K562 (cell line): Measurements from ENCODE around the gene GRWD1. TPM values are rescaled to one million over a fixed set of nuclear protein-coding genes. Genes with fewer than 3 reads are reported as not detected.

Source experiments
- ATAC-seq: fragments of 200-7000 bp; cut with Tn5 transposase; 3 replicates; pipeline ENCODE4 v1.9.1; 2020; ENCODE audit warnings: moderate library complexity
- BruUV-seq: library from RNA; stranded (reverse); fragments of 400-500 nt; replicated peaks from 2 replicates; lab custom pipeline; 2021; lab: Mats Ljungman, UMichigan
- CTCF ChIA-PET: fragments of 300-600 bp; formaldehyde crosslinking; extraction: SDS; loops from one replicate; lab custom pipeline; 2021; ENCODE audit warnings: low intra/inter-chr PET ratio; lab: Yijun Ruan, JAX
- POLR2A ChIA-PET: fragments of 300-600, 350-650 bp; sonication (Branson Sonifier 250); formaldehyde crosslinking; extraction: SDS; loops from one replicate; lab custom pipeline; 2021; ENCODE audit warnings: antibody characterized with exemption, inconsistent platforms; lab: Yijun Ruan, JAX
- DNase-seq, 4 experiments: peaks; one replicate each; pipeline versions ENCODE4 v3.0.0 to v3.0.0-alpha.2; 2011 to 2018; ENCODE audit warnings: low spot score in 3 of 4, mixed read lengths in 3 of 4; ENCODE audit errors: extremely low read depth in 1 of 4
- FAIRE-seq: peaks from 2 replicates; lab custom pipeline; 2011; peaks lifted over from hg19 to GRCh38; lab: Jason Lieb, UNC
- H2AFZ ChIP-seq: 2 replicates; pipeline ENCODE4 v1.6.0; 2011; ENCODE audit warnings: low read depth, low read length, control low read depth, inconsistent platforms
- H3K27ac ChIP-seq: fragments of 200-600 bp; 3 replicates; pipeline ENCODE4 v1.8.0; 2011; ENCODE audit warnings: low read depth, mild to moderate bottlenecking, control low read depth, inconsistent platforms, low read length, moderate library complexity, mixed read lengths; ENCODE audit errors: extremely low read depth
- H3K27me3 ChIP-seq, 2 experiments: fragments of 300-600 bp in 1 of 2; 2 replicates in 1 of 2; 3 replicates in 1 of 2; pipeline versions ENCODE4 v1.6.0 to v1.8.0; 2011; ENCODE audit warnings: inconsistent platforms in 2 of 2, low read length in 2 of 2, mild to moderate bottlenecking in 1 of 2, mixed read lengths in 1 of 2, moderate library complexity in 1 of 2; ENCODE audit not compliant: control insufficient read depth in 2 of 2, insufficient read depth in 2 of 2
- H3K36me3 ChIP-seq: fragments of 300-600 bp; 3 replicates; pipeline ENCODE4 v1.8.0; 2011; ENCODE audit warnings: mild to moderate bottlenecking, low read length, inconsistent platforms; ENCODE audit not compliant: control insufficient read depth, insufficient read depth
- H3K4me1 ChIP-seq, 2 experiments: fragments of 200-600 bp in 1 of 2; replicated peaks in 1 of 2; 2 replicates in 1 of 2; 3 replicates in 1 of 2; pipeline versions ENCODE4 v1.5.1 to v1.8.0; 2011; ENCODE audit warnings: inconsistent platforms in 2 of 2, low read length in 2 of 2, mild to moderate bottlenecking in 1 of 2, mixed read lengths in 1 of 2, moderate library complexity in 1 of 2; ENCODE audit not compliant: control insufficient read depth in 2 of 2, insufficient read depth in 2 of 2
- H3K4me2 ChIP-seq: 2 replicates; pipeline ENCODE4 v1.6.1; 2011; ENCODE audit warnings: low read length, control low read depth, inconsistent platforms, mixed read lengths; ENCODE audit not compliant: insufficient read depth
- H3K4me3 ChIP-seq: fragments of 200-600 bp; sonication (generic), shearing (Covaris generic); 2 replicates; pipeline ENCODE4 v1.5.1; 2016; ENCODE audit warnings: control low read depth, inconsistent platforms
- H3K79me2 ChIP-seq: fragments of 200-600 bp; 3 replicates; pipeline ENCODE4 v1.8.0; 2011; ENCODE audit warnings: low read length, inconsistent platforms; ENCODE audit not compliant: control insufficient read depth, insufficient read depth
- H3K9ac ChIP-seq, 2 experiments: 2 replicates each; pipeline versions ENCODE4 v1.6.0 to v1.6.1; 2011; ENCODE audit warnings: low read depth in 2 of 2, low read length in 2 of 2, control low read depth in 1 of 2, inconsistent platforms in 1 of 2, mild to moderate bottlenecking in 1 of 2, mixed read lengths in 1 of 2; ENCODE audit not compliant: insufficient read depth in 1 of 2
- H3K9me1 ChIP-seq: one replicate; pipeline ENCODE4 v1.6.0; 2011; ENCODE audit warnings: inconsistent platforms, mild to moderate bottlenecking, low read length, moderate library complexity; ENCODE audit not compliant: control insufficient read depth, insufficient read depth
- H3K9me3 ChIP-seq: replicated peaks from 2 replicates; pipeline ENCODE4 v1.5.1; 2011; ENCODE audit warnings: low read depth, low read length, inconsistent platforms; ENCODE audit not compliant: control insufficient read depth, insufficient read depth
- H4K20me1 ChIP-seq: replicated peaks from 2 replicates; pipeline ENCODE4 v1.6.1; 2011; ENCODE audit warnings: low read length, inconsistent platforms, mixed read lengths; ENCODE audit not compliant: control insufficient read depth, insufficient read depth
- CBX8 ChIP-seq: fragments of 200-600 bp; sonication (generic); IDR thresholded peaks from 2 replicates; pipeline ENCODE4 v1.6.1; 2012; ENCODE audit warnings: borderline replicate concordance, mixed run types, low read depth, mild to moderate bottlenecking, moderate library complexity, mixed read lengths, low read length, control low read depth, inconsistent platforms; ENCODE audit not compliant: poor library complexity, severe bottlenecking; ENCODE audit errors: extremely low read depth
- EGR1 ChIP-seq: fragments of 450-650 bp; conservative IDR thresholded peaks from 2 replicates; pipeline ENCODE4 v1.6.1; 2017; ENCODE audit warnings: mild to moderate bottlenecking
- KDM2B ChIP-seq: fragments of 250-450 bp; sonication (Bioruptor Pico); IDR thresholded peaks from 2 replicates; pipeline ENCODE4 v1.8.0; 2021; ENCODE audit warnings: mild to moderate bottlenecking, moderate library complexity
- MCM5 ChIP-seq: fragments of 450-650 bp; IDR thresholded peaks from 2 replicates; pipeline ENCODE4 v1.6.1; 2016; ENCODE audit warnings: low read depth
- NFIX ChIP-seq: fragments of 250-450 bp; sonication (Bioruptor Pico); IDR thresholded peaks from 2 replicates; pipeline ENCODE4 v1.4.0; 2020; ENCODE audit warnings: low read depth, mild to moderate bottlenecking, moderate library complexity
- PCBP1 ChIP-seq: fragments of 200-400 bp; formaldehyde crosslinking; IDR thresholded peaks from 2 replicates; pipeline ENCODE4 v1.6.1; 2018; ENCODE audit warnings: mild to moderate bottlenecking, low read depth, low read length; ENCODE audit not compliant: poor library complexity, severe bottlenecking
- PHB ChIP-seq: fragments of 250-450 bp; sonication (Bioruptor Pico); IDR thresholded peaks from 2 replicates; pipeline ENCODE4 v1.5.0; 2021
- TAF1 ChIP-seq: IDR thresholded peaks from 2 replicates; pipeline ENCODE4 v1.6.1; 2011; ENCODE audit warnings: mild to moderate bottlenecking, low read length, moderate library complexity; ENCODE audit not compliant: insufficient read depth, control insufficient read depth, severe bottlenecking; ENCODE audit errors: extremely low read depth
- WGBS: fragments of 100-300 bp; shearing (Covaris generic); methylation state at CpG from one replicate; pipeline ENCODE4 v1.1.6; 2016; ENCODE audit warnings: low coverage, mixed read lengths; ENCODE audit not compliant: insufficient coverage; ENCODE audit errors: missing lambda C conversion rate; 5-methylcytosine and 5-hydroxymethylcytosine counted together
- in situ Hi-C: fragments of 300-500 bp; cut with MboI; formaldehyde crosslinking; loops from 4 replicates; pipeline ENCODE4 v1.15.0; 2018; ENCODE audit warnings: inconsistent platforms, mixed read lengths
- intact Hi-C: fragments of 100-400 bp; cut with micrococcal nuclease; formaldehyde crosslinking; loops from 2 replicates; pipeline ENCODE4 v1.14.2; 2022
- polyA plus RNA-seq, 8 experiments: library from polyadenylated mRNA; depleted of rRNA in 4 of 8; stranded (reverse) in 5 of 8; unstranded in 3 of 8; fragments of >200 nt; fragmentation: Nextera tagmentation in 2 of 8; fragmentation: Illumina TruSeq in 1 of 8; extraction: Ambion mirVana in 2 of 8; extraction: Trizol in 1 of 8; gene quantifications; 2 replicates each; pipeline versions ENCODE4 v1.2.1 to v1.2.3, GENCODE V29; 2011 to 2014; ENCODE audit warnings: inconsistent platforms in 1 of 8, missing spikeins in 1 of 8
- total RNA-seq, 7 experiments: library from RNA; depleted of rRNA in 6 of 7; stranded (reverse); fragments of >200 nt in 6 of 7; fragmentation: Illumina TruSeq in 2 of 7; extraction: Trizol in 2 of 7; gene quantifications; 2 replicates each; pipeline versions ENCODE4 v1.2.1 to v1.2.3, GENCODE V29; 2011 to 2021; ENCODE audit warnings: low replicate concordance in 1 of 7
- TF ChIP-seq, protein P1 (sequence below): sonication (generic); formaldehyde crosslinking; IDR thresholded peaks from 2 replicates; pipeline ENCODE4 v1.9.0; 2022; ENCODE audit warnings: mild to moderate bottlenecking, missing genetic modification reagents
- TF ChIP-seq, protein P2 (sequence below): sonication (generic); formaldehyde crosslinking; IDR thresholded peaks from 2 replicates; pipeline ENCODE4 v1.8.1; 2023; ENCODE audit warnings: mild to moderate bottlenecking, missing genetic modification reagents

The GRWD1 gene
- total and polyA plus RNA-seq, 9 of the 15 experiments (the other 6 are each of a cell fraction or from before 2014, with no cell fraction given) = 1.5 to 87.2 (median 24.5) TPM

DNA sequence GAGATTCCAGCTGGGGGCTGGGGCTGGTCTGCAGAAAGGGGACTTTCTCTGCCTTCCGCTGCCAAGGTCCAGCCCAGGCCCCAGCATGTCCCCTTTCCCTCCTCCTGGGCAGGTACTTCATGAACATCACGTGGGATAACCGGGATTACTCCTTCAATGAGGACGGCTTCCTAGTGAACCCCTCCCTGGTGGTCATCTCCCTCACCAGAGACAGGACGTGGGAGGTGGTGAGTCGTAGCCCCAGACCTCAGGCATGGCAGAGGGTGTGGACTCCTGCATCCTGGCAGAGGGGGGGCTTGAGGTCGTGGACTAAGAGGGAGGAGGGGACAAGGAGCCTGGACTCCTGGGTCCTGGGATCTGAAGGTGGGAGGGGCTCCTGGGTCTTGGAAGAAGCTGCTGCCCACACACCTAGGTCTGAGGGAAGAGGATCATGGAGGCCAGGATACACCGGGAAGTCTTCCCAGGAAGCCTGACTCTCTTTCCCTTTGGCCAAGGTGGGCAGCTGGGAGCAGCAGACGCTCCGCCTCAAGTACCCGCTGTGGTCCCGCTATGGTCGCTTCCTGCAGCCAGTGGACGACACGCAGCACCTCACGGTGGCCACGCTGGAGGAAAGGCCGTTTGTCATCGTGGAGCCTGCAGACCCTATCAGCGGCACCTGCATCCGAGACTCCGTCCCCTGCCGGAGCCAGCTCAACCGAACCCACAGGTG lies 31.8 kb upstream of the GRWD1 start:
- no peaks in the 10 kb centered on the region; the same call in 1 of the 2 replicates for H4K20me1 ChIP-seq
- peak overlapping the region in 1 of 2 experiments; percentile 61; a peak in 2 of 4 replicates for H3K9ac ChIP-seq
- no peaks in the 10 kb centered on the region for H3K9me3 ChIP-seq
- peaks cover under 1% of the 10 kb centered on the region; the same call in 1 of the 3 replicates for H3K79me2 ChIP-seq
- no peak for DNase-seq
- FAIRE-seq = no peak
- 73% methylated on average over 18 of the region's 24 CpGs for WGBS
- TF ChIP-seq EGR1 = 0 out of 2 replicates have a peak, but pooled peaks have one; percentile 21
- no peak for TF ChIP-seq CBX8
- TF ChIP-seq MCM5 = no peak
- no peak for TF ChIP-seq NFIX (CRISPR knock-in tag)
- TF ChIP-seq, protein P1, sequence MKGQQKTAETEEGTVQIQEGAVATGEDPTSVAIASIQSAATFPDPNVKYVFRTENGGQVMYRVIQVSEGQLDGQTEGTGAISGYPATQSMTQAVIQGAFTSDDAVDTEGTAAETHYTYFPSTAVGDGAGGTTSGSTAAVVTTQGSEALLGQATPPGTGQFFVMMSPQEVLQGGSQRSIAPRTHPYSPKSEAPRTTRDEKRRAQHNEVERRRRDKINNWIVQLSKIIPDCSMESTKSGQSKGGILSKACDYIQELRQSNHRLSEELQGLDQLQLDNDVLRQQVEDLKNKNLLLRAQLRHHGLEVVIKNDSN (CRISPR knock-in tag) = no peak
- no peak for TF ChIP-seq KDM2B (CRISPR knock-in tag)
- TF ChIP-seq TAF1 = no peak
- no peak for TF ChIP-seq PCBP1
- TF ChIP-seq, protein P2, sequence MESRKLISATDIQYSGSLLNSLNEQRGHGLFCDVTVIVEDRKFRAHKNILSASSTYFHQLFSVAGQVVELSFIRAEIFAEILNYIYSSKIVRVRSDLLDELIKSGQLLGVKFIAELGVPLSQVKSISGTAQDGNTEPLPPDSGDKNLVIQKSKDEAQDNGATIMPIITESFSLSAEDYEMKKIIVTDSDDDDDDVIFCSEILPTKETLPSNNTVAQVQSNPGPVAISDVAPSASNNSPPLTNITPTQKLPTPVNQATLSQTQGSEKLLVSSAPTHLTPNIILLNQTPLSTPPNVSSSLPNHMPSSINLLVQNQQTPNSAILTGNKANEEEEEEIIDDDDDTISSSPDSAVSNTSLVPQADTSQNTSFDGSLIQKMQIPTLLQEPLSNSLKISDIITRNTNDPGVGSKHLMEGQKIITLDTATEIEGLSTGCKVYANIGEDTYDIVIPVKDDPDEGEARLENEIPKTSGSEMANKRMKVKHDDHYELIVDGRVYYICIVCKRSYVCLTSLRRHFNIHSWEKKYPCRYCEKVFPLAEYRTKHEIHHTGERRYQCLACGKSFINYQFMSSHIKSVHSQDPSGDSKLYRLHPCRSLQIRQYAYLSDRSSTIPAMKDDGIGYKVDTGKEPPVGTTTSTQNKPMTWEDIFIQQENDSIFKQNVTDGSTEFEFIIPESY (CRISPR knock-in tag) = peak; percentile 86; the same call in 1 of the 2 replicates
- TF ChIP-seq PHB = no peak
- no peak overlapping the region for H3K4me2 ChIP-seq
- ChIA-PET CTCF (no interaction called here), POLR2A (interaction anchor here (0.6 to 1.7 kb wide), 7 partner anchors 10 to 32 kb away, joined by 3 to 9 read pairs (median 3); partner anchors contain the start of gene KDELR1)
- H2AFZ ChIP-seq = no peak overlapping the region
- no peaks in the 10 kb centered on the region for H3K9me1 ChIP-seq
- H3K27ac ChIP-seq = no peak overlapping the region
- in situ Hi-C loops = no loop called here
- peaks cover 15 to 37% of the 10 kb centered on the region in 2 experiments for H3K4me1 ChIP-seq
- intact Hi-C loops = no loop called here
- ATAC-seq = no peak
- peaks cover 38% of the 10 kb centered on the region; the same call in 2 of the 3 replicates for H3K36me3 ChIP-seq
- BruUV-seq = no TSS peak
- H3K4me3 ChIP-seq = no peak overlapping the region
- no peaks in the 10 kb centered on the region for H3K27me3 ChIP-seq
